Central memory CD8-positive, alpha-beta T cell (primary cell): Measurements from ENCODE around the gene PMF1.
"Not testable (repeated sequence)": the region's sequence is repeated elsewhere in the genome, so short reads cannot be mapped to it uniquely, and the experiment has no call there.

ENCODE experiments used
- ATAC-seq: fragments of 150-1000 bp; cut with Tn5 transposase; replicated peaks from 2 replicates; pipeline ENCODE4 v1.10.0; 2022; ENCODE audit warnings: mild to moderate bottlenecking, moderate FRiP score, moderate number of reproducible peaks; ENCODE audit not compliant: poor library complexity, severe bottlenecking; ENCODE audit errors: extremely low read depth
- DNase-seq, 2 donors: peaks; one replicate each; pipeline ENCODE4 v3.0.0; 2021; ENCODE audit warnings: low spot score in 2 of 2
- H3K27ac Mint-ChIP-seq: one replicate; pipeline ENCODE4 v1.8.0; 2022; ENCODE audit warnings: low read depth, mild to moderate bottlenecking, moderate library complexity, mixed read lengths
- H3K27me3 Mint-ChIP-seq: one replicate; pipeline ENCODE4 v1.8.0; 2022; ENCODE audit warnings: mixed read lengths
- H3K36me3 Mint-ChIP-seq: one replicate; pipeline ENCODE4 v1.8.0; 2022; ENCODE audit warnings: mild to moderate bottlenecking, moderate library complexity, mixed read lengths; ENCODE audit not compliant: insufficient read depth
- H3K4me1 Mint-ChIP-seq: one replicate; pipeline ENCODE4 v1.8.0; 2022; ENCODE audit warnings: mixed read lengths
- H3K4me3 Mint-ChIP-seq: one replicate; pipeline ENCODE4 v1.8.0; 2022; ENCODE audit warnings: mild to moderate bottlenecking, moderate library complexity, mixed read lengths
- H3K9me3 Mint-ChIP-seq: one replicate; pipeline ENCODE4 v1.8.0; 2022; ENCODE audit warnings: mixed read lengths

PMF1 gene

DNA sequence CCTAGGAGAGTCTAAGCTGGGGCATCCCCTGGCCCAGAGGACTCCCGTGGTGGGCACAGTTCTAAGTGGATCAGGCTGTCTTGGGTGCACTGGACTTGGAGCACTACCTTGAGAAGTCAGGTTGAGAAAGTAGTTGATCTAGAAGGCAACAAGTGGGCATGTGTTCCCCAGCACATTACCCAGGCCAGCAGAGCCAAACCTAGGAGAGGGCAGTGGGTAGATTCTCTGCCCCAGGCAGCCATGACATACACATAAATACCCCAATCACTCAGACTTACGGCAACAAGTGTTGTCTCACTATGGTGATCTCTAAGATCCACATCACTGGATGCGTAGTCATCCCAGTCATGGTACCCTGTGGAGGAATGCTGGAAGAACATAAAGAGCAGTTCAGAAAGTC, 1.6 kb upstream of the PMF1 start:
- H3K36me3 Mint-ChIP-seq = peaks cover 28% of the 10 kb centered on the region
- H3K4me1 Mint-ChIP-seq = peaks cover 20% of the 10 kb centered on the region
- H3K27ac Mint-ChIP-seq = no peak overlapping the region
- no peak overlapping the region for H3K4me3 Mint-ChIP-seq
- DNase-seq = no peak
- no peaks in the 10 kb centered on the region for H3K27me3 Mint-ChIP-seq
- no peaks in the 10 kb centered on the region for H3K9me3 Mint-ChIP-seq
- ATAC-seq = no peak

- H3K27me3 Mint-ChIP-seq = no peaks in the 10 kb centered on the region
- ATAC-seq (no peak), DNase-seq (no peak)
- peaks cover 25% of the 10 kb centered on the region for H3K36me3 Mint-ChIP-seq
- H3K4me3 Mint-ChIP-seq = peak overlapping the region; percentile 96
- peak overlapping the region; percentile 99 for H3K27ac Mint-ChIP-seq
- H3K9me3 Mint-ChIP-seq = no peaks in the 10 kb centered on the region
- peaks cover 20% of the 10 kb centered on the region for H3K4me1 Mint-ChIP-seq
Measured at GRCh38 chr1:156212130-156212529, 677 bp upstream of the PMF1 start.

DNA sequence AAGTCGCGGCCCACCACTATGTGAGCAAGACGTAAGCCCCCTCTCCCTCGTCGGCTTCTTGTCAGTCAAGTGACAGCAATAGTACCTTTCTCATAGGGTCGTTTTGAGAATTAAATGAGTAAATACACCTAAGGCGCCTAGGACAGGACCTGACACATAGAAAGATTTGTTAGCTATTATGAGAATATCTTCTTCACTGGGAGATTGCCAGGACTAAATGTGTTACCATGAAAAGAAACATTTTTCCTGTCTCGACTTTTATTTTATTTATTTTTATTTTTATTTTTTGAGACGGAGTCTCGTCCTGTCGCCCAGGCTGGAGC, 798 bp downstream of the PMF1 start:
- Mint-ChIP-seq H3K27ac (peak overlapping the region; percentile 99), H3K4me3 (peak overlapping the region; percentile 96), H3K36me3 (peaks cover 16% of the 10 kb centered on the region), H3K27me3 (no peaks in the 10 kb centered on the region), H3K9me3 (no peaks in the 10 kb centered on the region), H3K4me1 (peaks cover 28% of the 10 kb centered on the region)
- DNase-seq = no peak
- ATAC-seq = no peak

- DNase-seq = no peak
- Mint-ChIP-seq H3K4me1 (peaks cover 30% of the 10 kb centered on the region), H3K27ac (peak overlapping the region; percentile 99), H3K36me3 (peaks cover 13% of the 10 kb centered on the region), H3K27me3 (no peaks in the 10 kb centered on the region), H3K9me3 (no peaks in the 10 kb centered on the region), H3K4me3 (peak overlapping the region; percentile 96)
- ATAC-seq = no peak
Measured at GRCh38 chr1:156214024-156214748, 1.4 kb downstream of the PMF1 start.

DNA sequence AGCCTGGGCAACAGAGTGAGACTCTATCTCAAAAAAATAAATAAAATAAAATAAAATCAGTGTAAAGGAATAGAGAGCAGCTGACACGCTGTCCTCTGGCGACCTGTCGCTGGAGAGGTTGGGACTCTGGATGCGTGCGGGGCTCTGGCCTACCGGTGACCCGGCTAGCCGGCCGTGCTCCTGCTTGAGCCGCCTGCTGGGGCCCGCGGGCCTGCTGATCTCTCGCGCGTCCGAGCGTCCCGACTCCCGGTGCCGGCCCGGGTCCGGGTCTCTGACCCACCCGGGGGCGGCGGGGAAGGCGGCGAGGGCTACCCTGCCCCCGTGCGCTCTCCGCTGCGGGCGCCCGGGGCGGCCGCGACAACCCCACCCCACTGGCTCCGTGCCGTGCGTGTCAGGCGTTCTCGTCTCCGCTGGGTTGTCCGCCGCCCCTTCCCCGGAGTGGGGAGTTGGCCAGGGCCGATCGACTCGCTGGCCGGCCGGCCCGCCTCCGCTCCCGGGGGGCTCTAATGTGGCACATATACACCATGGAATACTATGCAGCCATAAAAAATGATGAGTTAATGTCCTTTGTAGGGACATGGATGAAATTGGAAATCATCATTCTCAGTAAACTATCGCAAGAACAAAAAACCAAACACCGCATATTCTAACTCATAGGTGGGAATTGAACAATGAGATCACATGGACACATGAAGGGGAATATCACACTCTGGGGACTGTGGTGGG, 3.7 kb downstream of the PMF1 start:
- Mint-ChIP-seq H3K36me3 (peaks cover 16% of the 10 kb centered on the region), H3K4me1 (peaks cover 40% of the 10 kb centered on the region)
- not testable (repeated sequence) for H3K4me3 Mint-ChIP-seq, ATAC-seq, H3K27ac Mint-ChIP-seq, H3K27me3 Mint-ChIP-seq, H3K9me3 Mint-ChIP-seq, DNase-seq

DNA sequence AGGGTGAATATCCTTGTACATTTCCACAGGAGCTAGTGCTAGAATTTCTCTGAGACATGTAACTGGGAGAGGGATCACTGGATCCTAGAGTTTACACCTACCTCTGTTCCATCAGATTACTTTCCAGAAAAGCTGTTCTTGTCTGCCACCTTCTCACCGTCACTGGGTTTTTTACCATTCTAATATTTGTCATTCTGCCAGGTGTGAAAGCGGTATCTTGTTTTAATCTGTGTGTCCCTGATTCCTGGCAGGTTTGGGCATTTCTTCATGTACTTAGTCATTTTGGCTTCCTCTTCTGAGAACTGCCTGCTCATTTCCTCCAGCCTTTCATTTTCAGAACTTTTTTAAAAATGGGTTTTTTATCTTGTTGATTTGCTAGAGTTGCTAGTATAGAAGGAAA, 5.1 kb downstream of the PMF1 start:
- no peaks in the 10 kb centered on the region for H3K27me3 Mint-ChIP-seq
- peaks cover 28% of the 10 kb centered on the region for H3K4me1 Mint-ChIP-seq
- no peak for DNase-seq
- no peaks in the 10 kb centered on the region for H3K9me3 Mint-ChIP-seq
- H3K27ac Mint-ChIP-seq = peak overlapping the region; percentile 85
- peaks cover 17% of the 10 kb centered on the region for H3K36me3 Mint-ChIP-seq
- peak overlapping the region; percentile 43 for H3K4me3 Mint-ChIP-seq
- no peak for ATAC-seq

DNA sequence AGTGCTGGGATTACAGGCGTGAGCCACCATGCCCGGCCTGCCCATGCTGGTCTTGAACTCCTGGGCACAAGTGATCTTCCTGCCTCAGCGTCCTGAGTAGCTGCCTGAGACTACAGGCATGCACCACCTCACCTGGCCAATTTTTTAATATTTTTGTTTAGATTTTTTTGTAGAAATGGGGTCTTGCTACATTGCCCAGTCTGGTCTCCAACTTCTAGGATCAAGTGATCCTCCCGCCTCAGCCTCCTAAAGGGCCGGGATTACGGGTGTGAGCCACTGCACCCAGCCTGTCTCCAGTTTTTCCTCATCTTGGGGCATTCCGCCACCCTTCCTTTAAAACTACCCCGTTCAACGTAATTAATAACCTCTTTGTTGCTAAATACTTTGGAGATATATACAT, 7.4 kb downstream of the PMF1 start:
- H3K36me3 Mint-ChIP-seq = peaks cover 17% of the 10 kb centered on the region
- H3K27ac Mint-ChIP-seq = peak overlapping the region; percentile 50

DNA sequence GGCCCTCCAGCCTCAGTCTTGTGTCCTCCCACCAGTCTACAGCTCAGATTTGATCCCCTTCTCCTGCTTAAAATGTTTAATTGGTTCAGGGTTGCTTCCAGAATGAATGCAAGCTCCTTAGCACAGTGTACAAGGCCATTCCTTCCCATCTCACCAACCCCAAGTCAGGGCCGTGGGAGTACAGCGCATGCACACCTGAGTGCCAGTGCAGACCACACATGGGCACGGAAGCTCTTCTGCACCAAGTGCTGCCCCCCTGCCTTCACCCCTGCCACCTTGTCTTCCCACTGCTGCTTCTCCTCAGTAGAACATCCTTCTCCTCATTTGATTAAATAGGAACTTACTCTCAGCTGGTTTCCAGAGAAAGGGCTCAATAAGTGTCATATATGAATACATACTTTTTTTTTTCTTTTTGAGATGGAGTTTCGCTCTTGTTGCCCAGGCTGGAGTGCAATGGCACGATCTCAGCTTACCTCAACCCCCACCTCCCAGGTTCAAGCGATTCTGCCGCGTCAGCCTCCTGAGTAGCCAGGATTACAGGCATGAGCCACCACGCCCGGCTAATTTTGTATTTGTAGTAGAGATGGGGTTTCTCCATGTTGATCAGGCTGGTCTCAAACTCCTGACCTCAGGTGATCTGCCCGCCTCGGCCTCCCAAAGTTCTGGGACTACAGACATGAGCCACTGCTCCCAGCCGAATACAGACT, 9.3 kb downstream of the PMF1 start:
- ATAC-seq (no peak), DNase-seq (no peak)
- no peaks in the 10 kb centered on the region for H3K27me3 Mint-ChIP-seq
- no peaks in the 10 kb centered on the region for H3K9me3 Mint-ChIP-seq
- H3K4me1 Mint-ChIP-seq = peaks cover 32% of the 10 kb centered on the region
- H3K4me3 Mint-ChIP-seq = no peak overlapping the region
- peak overlapping the region; percentile 4 for H3K27ac Mint-ChIP-seq
- peaks cover 20% of the 10 kb centered on the region for H3K36me3 Mint-ChIP-seq

More for the DNA sequence above, 7.4 kb downstream of the PMF1 start:
- no peak for DNase-seq
- no peaks in the 10 kb centered on the region for H3K9me3 Mint-ChIP-seq
- H3K27me3 Mint-ChIP-seq = no peaks in the 10 kb centered on the region
- peaks cover 28% of the 10 kb centered on the region for H3K4me1 Mint-ChIP-seq
- no peak overlapping the region for H3K4me3 Mint-ChIP-seq
- ATAC-seq = no peak

DNA sequence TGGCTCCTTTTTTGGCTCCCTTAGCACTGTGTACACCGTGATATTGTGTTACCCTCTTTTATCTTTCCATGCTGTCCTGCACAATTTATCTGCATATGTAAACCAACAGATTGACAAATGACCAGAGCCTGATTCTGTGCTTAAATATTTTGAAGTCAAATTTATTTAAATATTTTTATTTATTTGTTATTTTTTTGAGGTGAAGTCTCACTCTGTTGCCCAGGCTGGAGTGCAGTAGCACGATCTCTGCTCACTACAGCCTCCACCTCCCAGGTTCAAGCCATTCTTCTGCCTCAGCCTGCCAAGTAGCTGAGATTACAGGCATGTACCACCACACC, 12.8 kb downstream of the PMF1 start:
- DNase-seq (no peak), ATAC-seq (no peak)
- Mint-ChIP-seq H3K4me3 (no peak overlapping the region), H3K27me3 (no peaks in the 10 kb centered on the region), H3K4me1 (peaks cover 18% of the 10 kb centered on the region), H3K27ac (no peak overlapping the region), H3K9me3 (no peaks in the 10 kb centered on the region), H3K36me3 (peaks cover 28% of the 10 kb centered on the region)

DNA sequence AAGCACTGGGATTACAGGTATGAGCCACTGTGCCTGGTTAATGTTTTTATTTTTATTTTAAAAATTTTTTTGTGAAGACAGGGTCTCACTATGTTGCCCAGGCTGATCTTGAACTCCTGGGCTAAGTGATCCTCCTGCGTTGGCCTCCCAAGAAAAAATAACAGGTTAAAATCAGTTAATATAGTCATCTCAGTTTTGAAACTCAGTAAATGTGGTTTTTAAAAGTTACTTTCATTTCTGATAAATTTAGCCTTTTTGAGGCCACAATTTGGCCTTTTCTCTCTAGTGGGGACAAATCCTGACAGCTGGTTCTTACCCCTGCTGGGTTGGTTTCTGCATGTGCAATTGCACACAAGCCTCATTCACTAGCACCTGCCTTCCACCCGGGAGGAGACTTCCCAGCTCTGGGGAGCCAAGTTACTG, 13.3 kb downstream of the PMF1 start:
- no peak overlapping the region for H3K27ac Mint-ChIP-seq
- peaks cover 14% of the 10 kb centered on the region for H3K4me1 Mint-ChIP-seq
- H3K36me3 Mint-ChIP-seq = peaks cover 26% of the 10 kb centered on the region

DNA sequence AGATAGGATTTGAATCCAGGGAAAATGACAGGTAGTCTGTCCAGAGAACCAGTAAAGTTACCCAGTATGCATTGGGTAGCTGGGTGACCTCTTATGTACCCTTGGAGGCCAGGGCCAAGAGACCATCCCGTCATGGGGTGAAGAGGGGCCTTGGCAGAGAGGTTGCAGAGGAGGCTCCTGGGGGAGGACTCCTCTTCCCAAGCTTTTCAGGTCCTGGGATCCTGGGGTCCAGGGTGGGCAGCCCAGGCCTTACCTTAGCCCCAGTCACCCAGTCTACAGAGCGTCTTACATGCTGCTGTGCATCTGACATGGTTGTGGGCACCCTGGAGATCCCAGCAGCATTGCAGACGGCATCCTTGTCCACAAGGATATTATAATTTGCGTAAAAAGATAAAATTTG, 14.0 kb downstream of the PMF1 start:
- no peak for ATAC-seq
- H3K27ac Mint-ChIP-seq = no peak overlapping the region
- DNase-seq = no peak
- H3K4me1 Mint-ChIP-seq = peaks cover 12% of the 10 kb centered on the region
- H3K9me3 Mint-ChIP-seq = no peaks in the 10 kb centered on the region
- H3K4me3 Mint-ChIP-seq = no peak overlapping the region
- H3K36me3 Mint-ChIP-seq = peaks cover 25% of the 10 kb centered on the region
- H3K27me3 Mint-ChIP-seq = no peaks in the 10 kb centered on the region

More for the DNA sequence above, 13.3 kb downstream of the PMF1 start:
- DNase-seq (no peak), ATAC-seq (no peak)
- H3K4me3 Mint-ChIP-seq = no peak overlapping the region
- no peaks in the 10 kb centered on the region for H3K27me3 Mint-ChIP-seq
- H3K9me3 Mint-ChIP-seq = no peaks in the 10 kb centered on the region

DNA sequence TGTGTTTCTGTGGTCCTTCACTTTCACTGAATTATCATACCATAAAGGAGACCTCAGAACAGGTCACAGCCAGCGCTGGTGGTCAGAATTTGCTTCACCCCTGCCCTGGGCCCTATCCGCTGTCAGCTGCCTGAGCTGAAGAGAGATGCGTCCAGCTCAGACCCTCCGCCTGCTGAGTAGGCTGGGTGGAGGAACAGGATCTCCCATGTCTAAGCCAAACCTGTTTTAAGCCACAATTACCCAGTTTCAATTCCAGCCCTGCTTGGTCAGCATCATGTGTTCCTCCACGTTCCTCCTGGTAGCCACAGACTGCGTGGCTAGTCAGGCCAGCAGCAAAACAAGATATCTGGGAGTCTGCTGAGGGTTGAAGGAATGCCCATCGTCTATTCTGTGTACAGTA, 15.7 kb downstream of the PMF1 start:
- Mint-ChIP-seq H3K27me3 (no peaks in the 10 kb centered on the region), H3K4me1 (peaks cover 6% of the 10 kb centered on the region), H3K36me3 (peaks cover 21% of the 10 kb centered on the region), H3K4me3 (no peak overlapping the region), H3K27ac (peak overlapping the region; percentile 80), H3K9me3 (no peaks in the 10 kb centered on the region)
- ATAC-seq (no peak), DNase-seq (no peak)
